H1 (cell line): ENCODE results near the gene ULK3. TPM values are rescaled to one million over a fixed set of nuclear protein-coding genes. Genes with fewer than 3 reads are reported as not detected.

Experiments
- CTCF ChIP-seq, 3 experiments: IDR thresholded peaks; 1 replicate in 2 of 3; 2 replicates in 1 of 3; pipeline versions ENCODE4 v1.5.1 to v1.6.1; 2011; ENCODE audit warnings: low read length in 3 of 3, mild to moderate bottlenecking in 3 of 3, inconsistent platforms in 2 of 3, low read depth in 1 of 3, moderate library complexity in 1 of 3; ENCODE audit not compliant: insufficient read depth in 1 of 3; ENCODE audit errors: control extremely low read depth in 1 of 3
- E2F6 ChIP-seq: IDR thresholded peaks from 2 replicates; pipeline ENCODE4 v1.6.1; 2012; ENCODE audit warnings: inconsistent platforms
- HDAC2 ChIP-seq, 2 experiments: fragments of 300-600 bp in 1 of 2; sonication (generic) in 1 of 2; IDR thresholded peaks; 2 replicates each; pipeline ENCODE4 v1.6.1; 2011 to 2012; ENCODE audit warnings: low read depth in 2 of 2, low read length in 2 of 2, mild to moderate bottlenecking in 2 of 2, moderate library complexity in 2 of 2, borderline replicate concordance in 1 of 2, inconsistent platforms in 1 of 2
- MAFK ChIP-seq: IDR thresholded peaks from 2 replicates; pipeline ENCODE4 v1.6.1; 2012; ENCODE audit warnings: low read depth, mild to moderate bottlenecking, improper control_type of control experiment, low read length
- POLR2AphosphoS5 ChIP-seq: IDR thresholded peaks from 2 replicates; pipeline ENCODE4 v1.6.1; 2011; ENCODE audit warnings: low read depth, low read length
- POU5F1 ChIP-seq: IDR thresholded peaks from 2 replicates; pipeline ENCODE4 v1.6.1; 2011; ENCODE audit warnings: low read depth, mild to moderate bottlenecking, low read length, moderate library complexity
- RAD21 ChIP-seq, 2 experiments: IDR thresholded peaks in 1 of 2; conservative IDR thresholded peaks in 1 of 2; 2 replicates each; pipeline ENCODE4 v1.6.1; 2011; ENCODE audit warnings: low read depth in 2 of 2, low read length in 2 of 2, improper control_type of control experiment in 1 of 2, inconsistent platforms in 1 of 2, mild to moderate bottlenecking in 1 of 2, moderate library complexity in 1 of 2
- RFX5 ChIP-seq: IDR thresholded peaks from 2 replicates; pipeline ENCODE4 v1.6.1; 2011; ENCODE audit warnings: low read depth, low read length, improper control_type of control experiment, borderline replicate concordance
- TBP ChIP-seq: IDR thresholded peaks from 2 replicates; pipeline ENCODE4 v1.6.1; 2011; ENCODE audit warnings: low read depth, low read length, improper control_type of control experiment
- polyA plus RNA-seq, 7 experiments: library from polyadenylated mRNA; depleted of rRNA in 3 of 7; stranded (reverse) in 5 of 7; unstranded in 2 of 7; fragments of >200 nt in 5 of 7; fragments of 200-250 nt in 2 of 7; gene quantifications; 1 replicate in 5 of 7; 2 replicates in 1 of 7; 4 replicates in 1 of 7; pipeline versions ENCODE4 v1.2.1 to v1.2.3, GENCODE V29; 2011 to 2013; ENCODE audit warnings: missing spikeins in 2 of 7, mixed read lengths in 2 of 7
- total RNA-seq: library from RNA; stranded (reverse); fragmentation: NEBNext Ultra II Directional; extraction: Animal tissue kit (Norgen Biotek cat#: 25700); gene quantifications from 2 replicates; pipeline ENCODE4 v1.2.1, GENCODE V29; 2021

Gene ULK3
- total and polyA plus RNA-seq, 2 of the 8 experiments (the other 6 are each of a cell fraction or from before 2014, with no cell fraction given) = 27.1 to 34.4 TPM

GRCh38 chr15:74873756-74874424, 30.9 kb upstream of the ULK3 start (continued):
- no peak for TF ChIP-seq CTCF (IDR thresholded peaks at IDR 0.05; ENCODE audit: control extremely low read depth in 1 of 3, insufficient read depth in 1 of 3, low read depth in 1 of 3, low read length in 3 of 3)
- no peak for TF ChIP-seq HDAC2 (IDR thresholded peaks at IDR 0.05; ENCODE audit: borderline replicate concordance in 1 of 2, low read depth in 2 of 2, low read length in 2 of 2)
- no peak for TF ChIP-seq TBP
- TF ChIP-seq RFX5 = no peak
- no peak for TF ChIP-seq E2F6
- TF ChIP-seq POU5F1 = no peak
- no peak for TF ChIP-seq POLR2AphosphoS5
- no peak for TF ChIP-seq RAD21 (IDR thresholded peaks at IDR 0.05 in 1 of 2, conservative IDR thresholded peaks at IDR 0.05 in 1 of 2; ENCODE audit: low read depth in 2 of 2, low read length in 2 of 2)
- no peak for TF ChIP-seq MAFK
